ENCODE results near the gene ICOSLG.
"Not testable (repeated sequence)": the region's sequence is repeated elsewhere in the genome, so short reads cannot be mapped to it uniquely, and the experiment has no call there.

The ICOSLG gene

DNA sequence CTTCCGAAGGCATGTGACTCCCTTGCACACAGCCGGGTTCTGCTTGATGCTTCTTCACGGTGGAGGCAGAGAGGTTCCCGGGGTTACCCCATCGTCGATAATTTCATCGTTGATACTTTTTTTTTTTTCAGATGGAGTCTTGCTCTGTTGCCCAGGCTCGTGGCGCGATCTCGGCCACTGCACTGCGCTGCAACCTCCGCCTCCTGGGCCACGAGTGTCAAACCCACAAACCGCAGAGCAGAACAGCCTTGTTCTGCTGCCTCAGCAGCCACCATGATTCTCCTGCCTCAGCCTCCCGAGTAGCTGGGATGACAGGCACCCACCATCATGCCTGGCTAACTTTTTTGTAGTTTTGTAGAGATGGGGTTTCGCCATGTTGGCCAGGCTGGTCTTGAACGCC lies 20.1 kb downstream of the ICOSLG start:
- not testable (repeated sequence) for DNase-seq

GRCh38 chr21:44218461-44218860 lies 22.3 kb downstream of the ICOSLG start:
- DNase-seq = not testable (repeated sequence)

DNA sequence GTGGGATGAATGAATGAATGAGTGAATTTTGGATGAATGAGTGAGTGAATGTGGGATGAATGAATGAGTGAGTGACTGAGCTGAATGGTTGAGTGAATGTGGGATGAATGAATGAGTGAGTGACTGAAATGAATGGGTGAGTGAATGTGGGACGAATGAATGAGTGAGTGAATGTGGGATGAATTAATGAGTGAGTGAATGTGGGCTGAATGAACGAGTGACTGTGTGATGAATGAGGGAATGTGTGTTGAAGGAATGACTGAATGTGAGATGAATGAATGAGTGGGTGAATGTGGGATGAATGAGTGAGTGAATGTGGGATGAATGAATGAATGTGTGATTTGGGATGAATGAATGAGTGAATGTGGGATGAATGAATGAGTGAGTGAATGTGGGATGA lies 28.8 kb downstream of the ICOSLG start:
- not testable (repeated sequence) for DNase-seq

DNA sequence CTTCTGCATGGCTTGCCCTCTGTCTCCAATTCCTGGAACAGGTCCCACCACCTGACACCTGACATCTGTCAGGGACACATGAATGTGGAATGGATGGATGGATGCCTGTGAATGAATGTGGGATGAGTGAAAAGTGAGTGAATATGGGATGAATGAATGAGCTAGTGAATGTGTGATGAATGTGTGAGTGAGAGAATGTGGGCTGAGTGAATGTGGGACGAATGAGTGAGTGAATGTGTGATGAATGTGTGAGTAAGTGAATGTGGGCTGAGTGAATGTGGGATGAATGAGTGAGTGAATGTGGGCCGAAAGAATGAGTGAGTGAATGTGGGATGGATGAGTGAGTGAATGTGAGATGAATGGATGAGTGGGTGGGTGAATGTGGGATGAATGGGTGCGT lies 29.2 kb downstream of the ICOSLG start:
- DNase-seq = not testable (repeated sequence)

DNA sequence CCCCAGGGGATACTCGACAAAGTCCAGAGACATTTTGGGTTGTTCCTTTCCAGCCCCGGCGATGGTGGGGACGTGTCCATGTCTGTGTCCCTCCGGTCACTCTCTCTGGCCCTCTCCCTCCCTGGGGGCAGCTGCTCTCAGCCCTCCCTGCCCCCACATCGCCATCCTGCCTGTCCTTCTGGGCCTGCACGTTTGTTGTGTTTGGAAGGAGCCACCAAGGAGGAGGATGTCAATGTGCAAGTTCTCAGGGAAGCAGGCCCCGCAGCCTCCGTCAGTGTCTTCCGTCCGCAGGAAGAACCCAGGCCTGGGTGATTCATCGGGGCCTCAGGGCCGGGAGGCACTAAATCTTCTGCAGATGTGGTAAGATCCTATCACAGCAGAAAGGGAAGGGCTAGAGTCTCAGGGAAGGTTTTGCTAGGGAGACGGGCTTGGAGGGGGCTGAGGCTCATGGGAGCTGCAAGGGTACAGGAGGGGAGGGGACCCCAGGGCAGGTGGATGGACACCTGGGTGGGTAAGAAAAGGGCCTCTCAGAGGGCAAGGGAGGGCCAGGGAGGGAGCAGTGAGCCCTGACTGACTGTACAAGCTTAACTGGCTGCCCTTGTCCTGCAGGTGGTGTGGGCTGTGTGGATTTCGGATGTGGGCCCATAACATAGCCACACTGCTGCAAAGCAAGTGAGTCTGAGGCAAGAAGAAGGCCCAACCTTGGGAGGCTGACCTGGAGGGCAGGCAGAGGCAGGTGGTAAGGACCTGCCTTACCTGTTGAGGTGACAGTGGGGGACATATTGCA lies 32.7 kb downstream of the ICOSLG start:
- peak; percentile 0 for DNase-seq

- DNase-seq = not testable (repeated sequence)
Measured at GRCh38 chr21:44206698-44207676, 33.8 kb downstream of the ICOSLG start.

DNA sequence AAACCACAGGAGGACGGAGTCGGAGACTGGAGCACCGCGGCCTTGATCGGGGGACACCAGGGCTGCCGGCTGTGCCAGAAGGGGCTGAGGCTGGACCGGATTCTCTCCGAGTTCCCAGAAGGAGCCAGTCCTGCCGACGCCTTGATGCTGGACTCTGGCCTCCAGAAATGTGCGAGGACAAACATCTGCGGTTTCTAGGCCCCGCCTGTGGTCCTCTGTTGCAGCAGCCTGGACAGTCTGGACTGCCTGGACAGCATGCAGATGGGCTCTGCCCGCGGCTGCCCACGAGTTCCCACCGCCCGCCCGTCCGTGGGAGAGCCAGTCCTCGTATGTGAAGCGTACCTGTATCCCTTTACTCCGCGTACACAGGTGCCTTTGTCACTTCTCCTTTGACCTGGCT lies 34.6 kb downstream of the ICOSLG start:
- not testable (repeated sequence) for DNase-seq

DNA sequence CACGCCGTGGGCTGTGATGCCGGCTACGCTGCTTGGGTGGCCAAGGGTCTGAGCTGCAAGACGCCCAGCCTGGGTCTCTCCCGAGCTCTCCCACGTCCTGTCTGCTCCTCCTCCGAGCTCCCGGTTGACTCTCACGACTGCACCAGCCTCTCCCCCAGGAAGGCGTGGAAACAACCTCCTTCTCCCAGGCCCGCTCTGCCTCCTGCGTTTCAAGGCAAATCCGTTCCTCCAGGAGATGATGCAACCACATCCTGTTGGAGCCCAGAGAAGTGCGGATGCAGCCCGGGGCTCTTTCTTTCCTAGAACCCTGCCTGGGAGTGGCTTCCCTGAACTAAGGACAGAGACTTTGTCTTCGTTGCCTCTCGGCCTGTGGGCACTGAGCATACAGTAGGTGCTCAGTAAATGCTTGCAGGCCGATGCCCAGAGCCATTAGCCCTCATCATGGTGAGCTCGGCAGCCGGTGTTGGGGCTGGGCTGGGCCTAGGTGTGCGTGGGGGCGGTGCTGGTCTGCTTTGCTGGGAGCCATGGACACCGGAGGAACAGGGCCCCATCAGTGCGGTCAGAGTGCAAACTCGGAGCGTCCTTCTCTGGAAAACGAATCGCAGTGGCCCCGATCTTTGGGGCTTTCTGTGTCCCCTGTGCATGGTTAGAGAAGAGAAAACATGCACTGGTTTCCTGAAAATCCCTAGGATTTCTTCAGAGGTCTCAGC lies 38.0 kb downstream of the ICOSLG start:
- not testable (repeated sequence) for DNase-seq

DNA sequence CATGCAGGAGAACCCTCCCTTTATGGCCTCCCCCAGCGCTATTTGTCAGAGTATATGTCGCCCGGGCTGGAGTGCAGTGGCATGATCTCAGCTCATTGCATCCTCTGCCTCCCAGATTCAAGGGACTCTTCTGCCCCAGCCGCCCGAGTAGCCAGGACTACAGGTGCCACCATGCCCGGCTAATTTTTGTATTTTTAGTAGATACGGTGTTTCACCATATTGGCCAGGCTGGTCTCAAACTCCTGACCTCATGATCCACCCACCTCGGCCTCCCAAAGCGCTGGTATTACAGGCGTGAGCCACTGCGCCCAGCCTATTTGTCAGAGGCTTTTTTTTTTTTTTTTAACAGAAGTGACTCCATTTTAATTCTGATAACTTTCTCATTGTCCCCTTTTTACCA lies 40.7 kb downstream of the ICOSLG start:
- not testable (repeated sequence) for DNase-seq

DNA sequence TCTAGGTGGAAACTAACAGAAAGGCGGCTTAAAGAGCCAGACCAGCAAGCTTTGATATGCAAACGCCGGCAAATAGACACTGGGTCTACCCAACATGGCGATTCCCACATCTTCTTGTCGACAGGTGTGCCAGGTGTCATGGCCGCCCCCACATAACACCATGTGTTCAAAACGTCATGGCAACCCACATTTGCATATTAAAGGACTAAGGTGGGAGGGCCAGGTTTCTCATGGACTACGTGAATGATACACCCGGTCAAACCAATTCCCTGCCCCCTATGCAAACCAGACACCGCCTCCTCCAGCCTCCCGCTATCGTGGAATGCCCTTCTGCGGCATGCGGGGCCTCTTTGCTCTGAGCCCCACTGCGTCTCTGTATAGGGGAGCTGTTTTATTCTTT lies 41.3 kb downstream of the ICOSLG start:
- DNase-seq = no peak

DNA sequence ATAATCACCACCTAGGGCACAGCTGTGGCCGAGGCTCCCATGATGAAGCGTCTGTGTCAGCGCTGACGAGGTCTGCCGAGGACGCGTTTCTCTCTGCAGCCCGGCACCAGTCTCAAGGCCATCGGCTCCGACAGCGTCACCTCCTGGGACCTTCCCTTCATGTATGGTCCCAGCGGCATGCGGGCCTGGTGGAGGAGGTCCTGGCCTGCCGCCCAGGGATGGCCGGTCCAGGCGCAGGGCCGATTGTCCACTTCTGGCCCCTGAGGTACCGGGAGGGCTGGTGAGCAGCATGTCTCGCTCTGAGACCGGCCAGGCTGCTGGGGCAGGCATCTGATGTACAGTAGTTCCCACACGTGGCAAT lies 43.6 kb downstream of the ICOSLG start:
- DNase-seq = not testable (repeated sequence)

DNA sequence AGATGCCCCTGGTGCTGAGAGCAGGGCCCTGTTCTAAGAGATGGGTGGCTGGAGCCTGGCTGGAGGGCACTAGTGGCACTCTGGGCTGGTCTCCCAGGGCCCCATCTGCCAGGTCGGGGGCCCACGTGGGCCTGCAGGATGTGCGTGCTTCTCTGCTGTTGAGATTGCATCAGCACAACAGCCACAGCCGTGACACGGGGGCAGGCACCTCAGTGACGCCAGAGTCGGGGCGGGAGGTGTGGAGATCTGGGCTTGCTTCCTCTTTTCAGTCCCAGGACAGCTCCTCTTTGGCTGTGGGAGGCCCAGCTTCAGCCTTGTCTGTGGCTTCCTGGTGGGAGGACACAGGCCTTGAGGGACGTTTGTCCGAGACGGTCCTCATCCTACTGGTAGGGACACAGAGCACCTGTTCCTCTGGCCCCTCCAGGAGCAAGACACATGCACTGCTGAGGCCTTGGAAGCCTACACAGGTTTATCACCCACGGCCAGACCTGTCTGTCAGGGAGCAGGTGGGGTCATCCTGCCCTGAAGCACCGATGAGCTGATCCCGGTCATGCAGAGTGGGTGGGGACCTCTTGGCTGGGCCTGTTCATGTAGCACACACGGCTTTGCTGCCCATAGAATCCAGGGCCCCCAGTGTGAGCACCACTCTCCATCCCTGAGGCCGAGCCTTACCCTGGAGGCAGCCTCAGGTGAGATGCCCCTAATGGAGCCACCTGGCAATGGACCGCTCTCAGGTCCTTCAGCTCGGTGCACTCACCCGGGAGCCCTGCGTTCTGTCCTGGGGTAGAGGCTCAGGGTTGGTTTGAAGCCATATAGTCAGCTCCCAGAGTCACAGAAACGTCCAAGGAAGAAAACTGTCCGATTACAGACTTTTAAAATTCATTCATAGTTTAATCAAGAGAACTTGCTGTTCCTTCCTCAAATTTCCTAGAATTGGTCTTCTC lies 44.3 kb downstream of the ICOSLG start:
- DNase-seq = not testable (repeated sequence)

DNA sequence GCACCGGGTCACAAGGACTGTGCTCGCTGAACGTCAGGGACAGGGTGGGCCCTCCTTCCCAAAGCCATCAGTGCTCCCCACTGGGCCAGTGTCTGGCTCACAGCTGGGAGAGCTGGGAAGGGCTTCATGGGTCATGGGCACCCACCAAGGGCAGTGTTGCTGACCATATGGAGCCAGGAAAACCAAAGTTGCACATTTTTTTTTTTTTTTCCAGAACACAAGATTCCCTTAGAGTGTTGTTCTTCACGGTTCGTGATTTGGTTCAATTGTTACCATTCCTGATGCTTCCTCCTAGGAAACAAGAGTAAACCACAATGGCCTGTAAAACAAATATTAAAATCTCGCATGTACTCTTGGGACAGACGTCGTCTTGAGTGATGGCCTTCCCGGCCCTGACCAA lies 45.9 kb downstream of the ICOSLG start:
- not testable (repeated sequence) for DNase-seq

- DNase-seq = not testable (repeated sequence)
Measured at GRCh38 chr21:44194451-44194850, 46.3 kb downstream of the ICOSLG start.

DNA sequence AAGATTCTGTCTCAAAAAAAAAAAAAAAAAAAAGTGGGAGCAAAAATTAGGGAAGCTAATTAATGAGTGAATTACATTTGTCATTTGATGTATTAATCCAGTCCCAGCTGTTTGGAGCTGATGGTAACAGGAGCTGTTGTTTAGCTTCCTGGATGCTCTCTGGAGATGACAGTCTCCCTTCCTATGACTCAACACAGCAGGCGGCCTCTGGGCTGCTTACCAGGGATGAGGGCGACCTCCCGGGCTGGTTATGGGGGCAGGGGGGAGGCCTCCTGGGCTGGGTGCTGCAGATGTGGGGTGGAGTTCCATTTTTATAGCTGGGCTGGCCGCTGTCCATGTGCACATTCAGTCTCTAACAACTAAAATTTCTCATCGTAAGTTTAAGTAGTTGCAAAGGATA lies 47.6 kb downstream of the ICOSLG start:
- not testable (repeated sequence) for DNase-seq

DNA sequence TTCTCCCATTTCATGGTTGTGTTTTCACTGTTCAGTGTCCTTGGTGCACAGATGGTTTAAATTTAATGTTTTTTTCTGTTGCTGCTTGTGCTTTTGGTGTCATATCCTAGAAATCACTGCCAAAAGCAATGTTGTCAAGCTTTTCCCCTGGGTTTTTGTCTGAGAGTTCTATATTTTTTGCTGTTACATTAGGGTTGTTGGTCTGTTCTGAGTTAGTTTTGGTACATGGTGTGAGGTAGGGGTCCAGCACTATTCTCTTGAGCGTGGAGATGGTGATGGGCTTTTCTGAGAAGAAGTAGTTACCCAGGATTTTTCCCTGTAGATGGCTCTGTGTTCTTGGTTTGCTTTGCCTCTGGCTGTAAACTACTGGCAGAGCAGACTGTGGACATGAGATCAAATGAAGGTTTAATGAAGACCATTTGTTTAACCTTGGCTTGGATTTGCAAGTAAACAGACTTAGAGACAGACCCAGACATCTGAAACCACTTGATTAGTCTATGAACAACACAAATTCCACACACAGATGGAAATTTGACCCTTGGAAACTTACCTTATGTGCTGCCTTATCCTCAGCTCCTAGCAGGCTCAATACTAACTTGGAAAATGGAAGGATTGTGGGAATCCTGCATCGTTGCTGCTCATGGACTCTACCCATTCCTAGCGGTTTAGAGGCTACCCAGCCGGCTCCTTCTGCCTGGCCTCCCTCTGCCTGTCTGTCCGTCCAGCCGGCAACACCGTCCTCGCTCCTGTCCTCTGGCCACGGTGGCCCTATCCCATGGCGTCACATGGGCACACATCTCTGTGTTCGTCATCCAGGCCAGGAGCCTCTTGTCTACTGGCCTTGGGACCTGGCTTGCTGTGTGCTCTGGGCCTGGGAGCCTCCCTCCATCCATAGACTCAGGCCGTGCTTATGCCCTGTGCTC lies 50.1 kb downstream of the ICOSLG start:
- not testable (repeated sequence) for DNase-seq

DNA sequence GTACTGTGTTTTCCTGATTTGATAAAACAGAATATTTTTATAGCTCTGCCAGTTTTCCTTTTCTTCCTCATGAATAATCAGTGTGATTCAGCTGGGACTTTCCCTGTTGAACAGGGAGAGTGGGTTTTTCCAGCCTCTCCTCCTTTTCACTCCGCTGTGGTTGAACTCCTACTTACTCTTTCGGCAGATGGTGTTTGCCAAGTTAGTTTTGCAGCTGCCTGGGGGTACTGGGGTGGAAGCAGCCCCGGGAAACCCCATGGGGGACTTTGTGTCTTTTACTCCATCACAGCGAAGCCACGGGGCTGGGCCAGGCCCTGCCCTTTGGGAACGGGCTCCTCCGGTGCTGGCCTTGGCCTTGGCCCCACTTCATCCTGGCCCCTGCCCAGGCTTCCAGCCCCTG lies 55.9 kb downstream of the ICOSLG start:
- not testable (repeated sequence) for DNase-seq

- not testable (repeated sequence) for DNase-seq
Measured at GRCh38 chr21:44182202-44182601, 58.5 kb downstream of the ICOSLG start.

- DNase-seq = not testable (repeated sequence)
Measured at GRCh38 chr21:44181506-44181905, 59.2 kb downstream of the ICOSLG start.

DNA sequence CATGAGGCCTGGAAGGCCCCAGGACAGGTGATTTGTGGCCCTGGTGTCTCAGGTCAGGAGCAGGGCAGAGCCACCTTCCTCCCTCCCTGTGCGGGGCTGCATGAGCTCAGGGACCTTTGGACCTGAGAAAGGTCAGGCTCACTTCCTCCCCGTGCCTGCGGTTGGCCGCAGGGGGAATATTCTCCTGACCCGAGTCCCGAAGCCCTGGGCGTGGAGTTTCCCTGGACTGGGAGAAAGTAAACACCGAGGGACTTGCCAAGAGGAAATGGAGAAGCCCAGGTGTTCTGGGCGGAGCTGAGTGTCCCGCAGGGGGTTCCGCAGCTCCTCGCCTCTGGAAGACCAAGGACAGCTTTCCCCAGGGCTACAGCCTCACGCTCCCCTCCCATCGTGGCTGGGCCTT lies 64.6 kb downstream of the ICOSLG start:
- DNase-seq = not testable (repeated sequence)

- DNase-seq = not testable (repeated sequence)
Measured at GRCh38 chr21:44175189-44175588, 65.6 kb downstream of the ICOSLG start.

Data from fibroblast of skin of right biceps (primary cell).